NCI-H524 (cell line): ENCODE data around the gene TGIF2.
"Not testable (repeated sequence)": the region's sequence is repeated elsewhere in the genome, so short reads cannot be mapped to it uniquely, and the experiment has no call there.

ENCODE experiments used
- DNase-seq, 2 experiments: peaks; one replicate each; lab custom pipeline; 2025; lab: John Stamatoyannopoulos, UW

TGIF2 gene

DNA sequence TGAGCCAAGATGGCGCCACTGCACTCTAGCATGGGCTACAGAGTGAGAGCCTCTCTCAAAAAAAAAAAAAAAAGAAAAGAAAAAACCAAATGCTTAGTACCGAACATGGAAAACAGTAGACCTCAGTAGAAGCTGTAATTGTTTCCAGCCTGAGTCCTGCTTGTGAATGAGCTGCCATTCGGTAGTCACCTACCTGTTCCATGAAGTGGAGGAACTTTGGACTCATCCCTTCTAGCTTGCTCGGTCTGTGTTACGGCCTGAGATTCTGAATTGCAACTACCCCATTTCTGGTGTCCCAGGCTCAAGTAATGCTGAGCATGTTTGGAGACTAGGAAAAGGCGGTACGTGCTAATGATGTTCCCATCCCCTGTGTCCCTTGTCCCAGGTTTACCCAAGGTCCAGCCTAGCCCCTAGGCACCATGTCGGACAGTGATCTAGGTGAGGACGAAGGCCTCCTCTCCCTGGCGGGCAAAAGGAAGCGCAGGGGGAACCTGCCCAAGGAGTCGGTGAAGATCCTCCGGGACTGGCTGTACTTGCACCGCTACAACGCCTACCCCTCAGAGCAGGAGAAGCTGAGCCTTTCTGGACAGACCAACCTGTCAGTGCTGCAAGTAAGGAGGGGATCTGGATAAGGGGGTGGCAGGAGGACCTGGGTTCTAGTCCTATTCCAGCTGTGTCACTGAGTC, 5.1 kb downstream of the TGIF2 start:
- DNase-seq, result no peak

DNA sequence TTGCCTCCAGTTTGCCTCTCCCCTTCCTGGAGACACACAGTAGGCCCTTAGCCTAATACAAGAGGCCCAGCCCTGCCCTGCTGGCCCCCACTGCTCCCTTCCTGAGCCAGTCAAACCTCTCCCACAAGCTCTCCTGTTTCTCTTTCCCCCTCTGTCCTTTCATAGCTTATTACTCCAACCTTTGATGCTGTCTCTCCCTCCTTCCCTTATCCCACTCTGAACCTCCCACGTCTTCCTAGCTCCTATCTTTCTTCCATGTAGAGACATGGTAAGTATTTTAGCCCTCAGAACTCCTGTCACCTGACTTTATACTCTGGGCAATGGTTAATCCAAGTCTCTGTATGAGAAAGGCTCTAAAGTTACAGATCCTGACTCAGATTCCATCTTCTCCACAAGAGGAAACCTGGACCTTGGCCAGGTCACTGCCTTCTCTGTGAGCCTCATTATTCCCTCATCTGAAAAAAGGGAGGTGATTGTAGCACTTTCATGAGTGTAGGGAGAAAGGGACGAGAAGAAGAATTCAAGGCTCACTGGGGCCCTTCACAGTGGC, 6.7 kb downstream of the TGIF2 start:
- DNase-seq, result no peak

GRCh38 chr20:36582322-36582721, 8.9 kb downstream of the TGIF2 start:
- DNase-seq, result no peak

DNA sequence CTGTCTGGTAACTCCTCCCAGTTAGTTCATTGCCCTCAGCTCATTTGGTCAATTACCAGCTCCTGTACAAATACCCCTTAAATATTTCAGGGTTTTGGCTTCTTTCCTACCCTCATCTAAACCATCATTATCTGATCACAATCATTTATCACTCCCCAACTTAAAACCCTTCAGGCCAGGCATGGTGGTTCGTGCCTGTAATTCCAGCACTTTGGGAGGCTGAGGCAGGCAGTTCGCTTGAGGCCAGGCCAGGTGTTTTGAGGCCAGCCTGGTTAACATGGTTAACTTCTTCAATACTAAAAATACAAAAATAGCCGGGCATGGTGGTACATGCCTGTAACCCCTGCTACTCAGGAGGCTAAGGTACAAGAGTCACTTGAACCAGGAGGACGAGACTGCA, 9.4 kb downstream of the TGIF2 start:
- no peak for DNase-seq

DNA sequence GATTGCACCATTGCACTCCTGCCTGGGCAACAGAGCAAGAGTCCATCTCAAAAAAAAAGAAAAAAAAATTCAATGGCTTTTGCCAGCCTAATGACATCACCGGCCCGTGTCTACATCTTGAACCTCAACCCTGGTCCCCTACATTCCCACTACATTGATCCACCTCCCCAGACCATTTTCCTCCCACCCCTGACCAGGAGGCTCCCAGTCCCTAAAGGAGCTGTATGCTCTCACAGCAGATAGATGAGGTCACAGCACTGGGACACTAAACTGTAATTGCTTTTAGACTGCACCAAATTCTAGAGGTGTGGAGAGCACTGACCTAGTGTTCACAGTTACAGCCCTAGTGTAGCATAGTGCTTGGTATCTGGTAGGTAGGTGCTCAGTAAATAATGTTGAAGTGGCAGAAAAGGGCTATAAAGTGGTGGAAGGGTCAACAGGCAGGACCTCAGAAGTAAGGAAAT, 10.7 kb downstream of the TGIF2 start:
- DNase-seq, result no peak

DNA sequence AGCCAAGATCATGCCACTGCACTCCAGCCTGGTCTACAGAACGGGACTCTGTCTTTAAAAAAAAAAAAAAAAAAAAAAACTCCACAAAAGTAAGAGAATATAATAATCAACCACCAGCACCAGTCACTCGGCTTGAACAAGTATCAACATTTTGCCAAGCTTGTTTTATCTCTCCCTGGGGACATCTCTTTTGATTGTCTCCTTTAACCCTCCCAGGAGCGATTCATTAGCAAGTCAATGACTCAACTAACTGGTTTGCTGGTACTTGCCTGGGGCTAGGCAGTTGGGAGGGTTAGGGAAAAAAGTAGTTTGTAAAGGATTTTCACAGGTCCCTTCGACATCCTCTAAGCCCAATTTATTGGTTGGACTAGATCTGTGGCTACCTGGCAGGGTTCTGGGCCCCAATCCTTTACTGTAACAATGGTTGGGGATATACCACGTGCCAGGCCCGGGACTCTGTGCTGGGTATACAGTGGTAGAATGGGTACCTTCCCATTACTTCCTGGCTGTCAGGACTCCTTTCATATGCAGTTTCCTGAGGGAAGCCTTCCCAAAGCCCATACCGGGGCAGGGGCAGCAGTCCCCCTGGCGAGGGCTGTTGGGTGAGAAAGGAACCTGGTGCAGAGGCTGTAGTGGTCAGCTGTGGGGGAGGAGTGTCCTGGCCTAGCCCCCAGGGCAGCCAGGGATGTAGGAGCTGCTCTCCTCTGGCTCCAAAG, 12.2 kb downstream of the TGIF2 start:
- no peak for DNase-seq

GRCh38 chr20:36587388-36588070, 14.1 kb downstream of the TGIF2 start:
- no peak for DNase-seq

GRCh38 chr20:36591281-36591680, 17.9 kb downstream of the TGIF2 start:
- peak; percentile 96 for DNase-seq

DNA sequence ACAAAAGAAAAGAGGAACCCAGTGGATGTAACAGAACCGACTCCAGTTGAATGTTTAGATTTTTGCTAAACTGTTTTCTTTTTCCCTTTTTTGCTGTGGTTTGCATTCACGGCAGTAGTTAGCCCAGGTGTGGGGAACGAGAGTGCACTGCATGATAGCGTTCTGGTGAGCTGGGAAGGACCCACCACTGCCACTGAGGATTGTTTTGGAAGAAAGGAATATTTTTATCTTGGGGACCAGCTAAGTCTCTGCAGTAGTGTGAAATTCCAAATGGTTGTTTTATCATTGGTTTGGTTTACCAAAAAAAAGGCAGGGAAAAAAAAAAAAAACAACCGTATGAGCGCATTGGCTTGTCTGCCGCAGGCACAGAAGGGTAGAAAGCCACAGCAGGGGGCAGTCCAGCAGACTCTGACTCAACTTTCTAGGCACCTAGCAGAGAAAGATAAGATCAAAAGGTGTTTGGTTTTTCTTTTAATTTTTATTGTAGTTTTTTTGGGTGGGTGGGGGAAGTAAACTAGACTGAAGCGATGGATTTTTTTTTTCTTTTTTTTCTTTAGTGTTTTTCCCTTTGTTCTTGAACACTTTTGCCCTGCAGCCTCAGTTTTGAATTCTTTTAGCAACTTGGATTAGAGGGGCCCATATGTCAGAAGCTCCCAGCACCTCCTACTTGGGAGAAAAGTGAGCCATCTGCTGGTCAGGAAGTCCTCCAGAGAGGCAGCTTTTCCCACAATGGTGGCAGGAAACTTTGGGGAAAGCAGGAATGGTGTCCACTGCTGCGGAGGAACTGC, 18.7 kb downstream of the TGIF2 start:
- peak; percentile 23 to 64 for DNase-seq

- DNase-seq, result no peak
Measured at GRCh38 chr20:36593347-36593929, 20.0 kb downstream of the TGIF2 start.

DNA sequence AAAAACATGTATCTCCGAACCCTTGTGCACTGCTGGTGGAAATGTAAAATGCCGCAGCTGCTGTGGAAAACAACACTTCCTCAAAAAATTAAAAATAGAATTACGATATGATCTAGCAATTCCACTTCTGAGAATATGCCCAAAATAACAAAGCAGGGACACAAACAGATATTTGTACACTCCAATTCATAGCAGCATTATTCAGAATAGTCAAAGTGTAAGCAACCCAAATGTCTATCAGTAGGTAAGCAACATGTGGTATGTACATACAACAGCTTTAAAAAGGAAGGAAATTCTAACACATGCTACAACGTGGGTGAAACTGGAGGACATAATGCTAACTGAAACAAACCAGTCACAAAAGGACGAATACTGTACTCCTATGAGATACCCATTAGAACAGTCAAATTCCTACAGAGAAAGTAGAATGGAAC, 26.5 kb downstream of the TGIF2 start:
- DNase-seq, result no peak

DNA sequence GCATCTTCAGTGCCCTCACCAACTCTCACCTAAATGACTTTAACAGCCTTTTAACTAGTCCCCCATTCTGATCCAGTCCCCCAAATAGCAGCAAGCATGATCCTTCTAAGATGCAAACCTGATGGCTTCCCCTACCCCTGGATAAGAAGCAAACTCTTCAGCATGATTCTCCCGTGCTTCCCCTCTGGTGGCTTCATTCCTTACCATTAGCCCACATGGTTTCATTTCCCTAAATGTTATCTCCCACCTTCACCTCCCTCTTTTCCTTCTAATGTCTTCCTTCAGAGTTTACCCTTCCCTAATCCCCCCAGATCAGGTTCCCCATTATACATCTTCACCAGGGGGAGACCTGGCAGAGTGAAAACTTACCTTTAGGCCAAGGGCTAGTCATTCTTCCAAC, 28.1 kb downstream of the TGIF2 start:
- DNase-seq, result no peak

- no peak for DNase-seq
Measured at GRCh38 chr20:36604952-36605398, 31.6 kb downstream of the TGIF2 start.

GRCh38 chr20:36605399-36606157, 32.2 kb downstream of the TGIF2 start, which contains the start of gene RAB5IF:
Gene RAB5IF (plus strand): TSS chr20:36605779. CDS start chr20:36605952, 173 bp downstream.
- DNase-seq, result peak; percentile 98 to 99

GRCh38 chr20:36606158-36607066, 33.0 kb downstream of the TGIF2 start:
- no peak for DNase-seq

DNA sequence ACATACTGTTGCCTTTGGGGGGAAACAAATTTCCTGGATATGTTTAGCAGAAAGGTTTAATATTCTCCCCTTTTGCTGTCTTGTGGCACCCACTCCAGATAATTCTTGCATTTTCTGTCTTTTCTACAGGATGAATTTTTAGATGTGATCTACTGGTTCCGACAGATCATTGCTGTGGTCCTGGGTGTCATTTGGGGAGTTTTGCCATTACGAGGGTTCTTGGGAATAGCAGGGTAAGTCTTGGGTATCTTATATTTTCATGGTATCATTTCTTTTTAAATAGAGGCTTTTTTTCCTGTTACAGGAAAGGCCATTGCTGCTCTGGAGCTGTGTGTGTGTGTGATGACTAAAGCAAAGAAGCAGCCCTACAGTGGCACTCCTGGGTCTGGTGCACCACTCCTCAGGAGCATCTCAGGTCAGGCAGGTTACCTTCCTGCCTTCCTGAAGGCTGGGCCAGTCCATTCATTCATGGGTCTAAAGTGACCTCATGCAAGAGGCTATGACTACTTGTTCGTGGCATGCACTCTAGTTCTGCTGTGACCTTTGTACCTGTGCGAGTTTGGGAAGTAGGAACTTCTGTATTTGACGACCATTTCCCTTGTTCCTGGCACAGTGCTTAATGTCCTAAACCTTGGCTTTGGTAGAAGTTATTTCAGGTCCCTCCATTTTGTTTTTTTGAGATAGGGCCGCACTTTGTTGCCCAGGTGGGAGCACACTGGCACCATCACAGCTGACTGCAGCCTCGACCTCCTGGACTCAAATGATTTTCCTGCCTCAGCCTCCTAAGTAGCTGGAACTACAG, 34.4 kb downstream of the TGIF2 start:
- DNase-seq, result no peak

GRCh38 chr20:36608388-36608728, 35.0 kb downstream of the TGIF2 start:
- not testable (repeated sequence) for DNase-seq

DNA sequence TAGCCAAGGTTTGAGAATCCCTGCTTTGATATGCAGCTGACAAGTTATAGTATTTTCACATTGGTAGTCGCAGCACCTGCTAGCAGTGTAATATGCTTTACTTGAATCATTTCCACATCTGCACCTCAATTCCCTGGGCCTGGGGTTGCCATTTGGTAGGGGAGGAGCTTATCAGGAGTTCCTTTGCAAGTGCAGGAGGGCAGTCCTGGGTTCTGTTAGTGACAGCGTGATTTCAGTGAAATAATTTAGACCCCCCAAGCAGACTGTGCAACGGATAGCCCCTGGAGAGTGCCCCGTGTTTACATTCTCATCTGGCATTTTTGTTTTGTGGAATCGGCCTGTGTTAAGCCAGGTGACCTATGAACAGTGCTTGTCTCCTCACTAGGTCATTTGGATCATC, 38.2 kb downstream of the TGIF2 start:
- no peak for DNase-seq

GRCh38 chr20:36613974-36614373, 40.6 kb downstream of the TGIF2 start:
- DNase-seq, result no peak
